Measurements from ENCODE around the gene EP400. TPM values are rescaled to one million over a fixed set of nuclear protein-coding genes. Genes with fewer than 3 reads are reported as not detected.

The EP400 gene
- total and polyA plus RNA-seq, 2 of the 8 experiments (the other 6 are each of a cell fraction or from before 2014, with no cell fraction given), result 13.1 to 69.7 TPM

DNA sequence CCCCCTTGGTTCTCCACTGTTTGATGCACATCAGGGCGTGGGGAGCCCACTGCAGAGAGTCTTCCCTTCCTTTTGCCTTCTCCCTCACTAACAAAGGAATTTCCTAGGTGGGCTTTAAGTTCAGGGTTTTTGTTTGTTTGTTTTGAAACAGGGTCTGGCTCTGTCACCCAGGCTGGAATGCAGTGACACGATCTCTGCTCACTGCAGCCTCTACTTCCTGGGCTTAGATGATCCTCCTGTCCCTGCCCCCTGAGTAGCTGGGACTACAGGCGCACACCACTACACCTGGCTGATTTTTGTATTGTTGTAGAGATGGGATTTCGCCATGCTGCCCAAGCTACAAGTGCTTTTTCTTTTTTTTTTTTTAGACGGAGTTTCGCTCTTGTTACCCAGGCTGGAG lies 33.8 kb downstream of the EP400 start:
- H3K79me1 ChIP-seq (ENCODE audit: low read depth, low read length), result no peaks in the 10 kb centered on the region
- no peaks in the 10 kb centered on the region for H4K20me1 ChIP-seq (replicated peaks in 1 of 2; ENCODE audit: control insufficient read depth in 1 of 2, insufficient read depth in 2 of 2, low read length in 2 of 2)
- WGBS, 2 experiments (ENCODE audit: extremely low coverage in 1 of 2, insufficient coverage in 1 of 2, insufficient read length in 1 of 2, insufficient replicate concordance in 2 of 2, low coverage in 1 of 2, low lambda C conversion rate in 2 of 2, missing lambda C conversion rate in 1 of 2), result 82% methylated on average over 5 of the region's 6 CpGs; no CpG with 5 or more reads in 1 of the 2 experiments
- peaks cover 0 to 2% of the 10 kb centered on the region in 2 experiments; a peak in 1 of 4 replicates for H3K79me2 ChIP-seq (ENCODE audit: control insufficient read depth in 1 of 2, insufficient read depth in 2 of 2, low read length in 2 of 2)
- H3K9me3 ChIP-seq (ENCODE audit: insufficient read depth in 2 of 2, low read depth in 1 of 2, low read length in 1 of 2), result no peaks in the 10 kb centered on the region
- no peak overlapping the region for H3K4me3 ChIP-seq (ENCODE audit: extremely low read depth in 1 of 4, insufficient read depth in 2 of 4, low read depth in 3 of 4, low read length in 4 of 4)
- H3K23me2 ChIP-seq (ENCODE audit: low read depth, low read length), result no peaks in the 10 kb centered on the region
- FAIRE-seq, result no peak
- TF ChIP-seq KDM1A (IDR thresholded peaks at IDR 0.05; ENCODE audit: borderline replicate concordance, low read length), result no peak
- no peak overlapping the region for H2AFZ ChIP-seq (ENCODE audit: low read length)
- peaks cover 4 to 55% (median 17%) of the 10 kb centered on the region in 4 experiments; a peak in 5 of 8 replicates for H3K36me3 ChIP-seq (ENCODE audit: control insufficient read depth in 2 of 4, insufficient read depth in 4 of 4, low read length in 3 of 4)
- H2BK120ac ChIP-seq (replicated peaks; ENCODE audit: low read depth, low read length), result no peak overlapping the region
- POLR2A ChIA-PET (ENCODE audit: partially characterized antibody), result interaction anchor here (0.9 kb wide), 1 partner anchor 30 kb away, joined by 4 read pairs; no protein-coding TSS in a partner anchor
- no peak overlapping the region for H3K4ac ChIP-seq (replicated peaks; ENCODE audit: insufficient read length, low read depth, low read length)
- no peak overlapping the region for H2BK12ac ChIP-seq (ENCODE audit: low read depth, low read length)
- H3K4me2 ChIP-seq (ENCODE audit: insufficient read depth in 1 of 2, low read depth in 2 of 2, low read length in 2 of 2), result no peak overlapping the region
- no peak overlapping the region for H2BK5ac ChIP-seq (ENCODE audit: low read depth, low read length)
- H2BK20ac ChIP-seq (ENCODE audit: low read length), result no peak overlapping the region
- H2AK5ac ChIP-seq (ENCODE audit: low read depth, low read length), result no peak overlapping the region
- H4K91ac ChIP-seq (replicated peaks; ENCODE audit: insufficient read length, low read length), result no peak overlapping the region
- H4K8ac ChIP-seq (ENCODE audit: extremely low read depth, insufficient read depth, low read length), result no peak overlapping the region
- H3K27ac ChIP-seq (ENCODE audit: low read depth, low read length), result no peak overlapping the region
- no peak overlapping the region for H3K18ac ChIP-seq (ENCODE audit: extremely low read depth, low read length)
- CTCF ChIA-PET (ENCODE audit: partially characterized antibody), result interaction anchor here (0.5 to 1.3 kb wide), 3 partner anchors 17 to 439 kb away, joined by 3 read pairs; no protein-coding TSS in a partner anchor
- no peak for DNase-seq (ENCODE audit: low read depth in 1 of 2, low spot score in 2 of 2)
- H2BK15ac ChIP-seq (ENCODE audit: low read length), result no peak overlapping the region
- no peak overlapping the region for H3K23ac ChIP-seq (ENCODE audit: insufficient read length)
- no peaks in the 10 kb centered on the region for H3K27me3 ChIP-seq (replicated peaks in 1 of 4; ENCODE audit: control insufficient read depth in 3 of 4, extremely low read depth in 1 of 4, insufficient read depth in 3 of 4, low read length in 3 of 4)
- no peak overlapping the region for H4K5ac ChIP-seq (ENCODE audit: insufficient read length, low read depth, low read length)
- no peak overlapping the region for H3K9ac ChIP-seq (replicated peaks in 1 of 4; ENCODE audit: extremely low read depth in 1 of 4, low read depth in 3 of 4, low read length in 3 of 4)
- H3K56ac ChIP-seq (replicated peaks; ENCODE audit: insufficient read length, low read depth, low read length), result no peak overlapping the region
- no peak overlapping the region for H3K14ac ChIP-seq (ENCODE audit: insufficient read length)
- H3K4me1 ChIP-seq (replicated peaks in 1 of 4; ENCODE audit: control insufficient read depth in 3 of 4, insufficient read depth in 4 of 4, low read length in 3 of 4), result peaks cover 0 to 4% (median 2%) of the 10 kb centered on the region in 4 experiments; a peak in 3 of 7 replicates

All from H1 (cell line).